HG02973 (cell line): Measurements from ENCODE around the gene IL21R.

Experiments used
- ATAC-seq: cut with Tn5 transposase; IDR thresholded peaks from one replicate; pipeline ENCODE4 v1.9.1; 2021; ENCODE audit warnings: moderate library complexity; ENCODE audit not compliant: unreplicated experiment

Gene IL21R

DNA sequence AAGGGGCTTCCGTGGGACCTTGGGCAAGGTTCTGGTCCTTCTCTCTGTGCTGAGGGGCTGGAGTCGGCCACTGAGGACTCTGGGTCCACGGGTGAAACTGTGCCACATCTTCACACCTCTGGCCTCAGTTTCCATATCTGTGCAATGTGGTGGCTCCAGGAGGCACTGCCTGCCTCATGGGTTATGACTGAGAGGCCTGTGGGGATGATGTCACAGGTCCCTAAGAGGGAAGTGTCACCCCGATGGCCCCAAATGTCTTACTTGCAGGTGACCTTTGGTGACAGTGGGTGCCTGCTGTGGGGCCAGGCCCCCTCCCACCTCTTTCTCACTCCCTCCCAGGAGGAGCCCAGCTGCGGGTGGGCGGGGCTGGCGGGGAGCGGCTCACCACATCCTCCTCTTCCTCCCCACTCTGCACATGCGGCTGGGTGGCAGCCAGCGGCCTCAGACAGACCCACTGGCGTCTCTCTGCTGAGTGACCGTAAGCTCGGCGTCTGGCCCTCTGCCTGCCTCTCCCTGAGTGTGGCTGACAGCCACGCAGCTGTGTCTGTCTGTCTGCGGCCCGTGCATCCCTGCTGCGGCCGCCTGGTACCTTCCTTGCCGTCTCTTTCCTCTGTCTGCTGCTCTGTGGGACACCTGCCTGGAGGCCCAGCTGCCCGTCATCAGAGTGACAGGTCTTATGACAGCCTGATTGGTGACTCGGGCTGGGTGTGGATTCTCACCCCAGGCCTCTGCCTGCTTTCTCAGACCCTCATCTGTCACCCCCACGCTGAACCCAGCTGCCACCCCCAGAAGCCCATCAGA, at the start of gene IL21R:
Gene IL21R (plus strand): TSS at position 407 of the 801 bp plus-strand sequence. CDS start 27,898 bp downstream, outside the sequence.
- ATAC-seq: peak; percentile 51

DNA sequence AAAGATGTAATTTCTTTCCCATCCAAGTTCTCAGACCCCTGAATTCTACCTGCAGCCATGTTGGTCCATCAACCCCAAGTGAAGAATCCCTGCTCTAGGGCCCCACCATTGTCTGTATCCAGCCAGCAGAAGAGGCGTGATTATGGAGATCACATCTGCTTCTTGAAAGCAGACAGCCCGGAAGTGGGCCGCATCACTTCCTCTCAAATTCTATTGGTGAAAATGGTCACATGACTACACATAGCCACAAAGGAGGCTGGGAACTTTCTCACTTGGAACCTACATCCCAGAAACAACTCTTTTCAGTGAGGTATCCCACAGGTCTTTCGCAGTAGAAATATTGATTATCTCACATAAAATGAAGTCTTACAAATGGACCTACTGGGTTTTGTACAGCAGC, 48.1 kb upstream of the IL21R start:
- ATAC-seq: no peak

DNA sequence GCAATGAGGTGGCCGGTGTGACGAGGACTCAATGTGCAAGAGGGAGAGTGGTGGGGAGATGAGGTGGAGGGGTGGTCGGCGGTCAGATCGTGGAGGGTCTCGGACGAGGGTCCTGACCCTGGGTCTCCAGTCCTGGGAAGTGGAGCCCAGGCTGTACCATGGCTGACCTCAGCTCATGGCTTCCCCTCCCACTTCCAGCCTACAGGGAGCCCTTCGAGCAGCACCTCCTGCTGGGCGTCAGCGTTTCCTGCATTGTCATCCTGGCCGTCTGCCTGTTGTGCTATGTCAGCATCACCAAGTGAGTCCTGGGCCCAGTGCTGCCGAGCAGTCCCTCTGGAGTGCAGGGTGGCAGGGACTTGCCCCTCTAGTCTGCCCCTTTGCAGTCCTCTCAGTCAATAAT, 46.4 kb upstream of the IL21R start:
- ATAC-seq: no peak

DNA sequence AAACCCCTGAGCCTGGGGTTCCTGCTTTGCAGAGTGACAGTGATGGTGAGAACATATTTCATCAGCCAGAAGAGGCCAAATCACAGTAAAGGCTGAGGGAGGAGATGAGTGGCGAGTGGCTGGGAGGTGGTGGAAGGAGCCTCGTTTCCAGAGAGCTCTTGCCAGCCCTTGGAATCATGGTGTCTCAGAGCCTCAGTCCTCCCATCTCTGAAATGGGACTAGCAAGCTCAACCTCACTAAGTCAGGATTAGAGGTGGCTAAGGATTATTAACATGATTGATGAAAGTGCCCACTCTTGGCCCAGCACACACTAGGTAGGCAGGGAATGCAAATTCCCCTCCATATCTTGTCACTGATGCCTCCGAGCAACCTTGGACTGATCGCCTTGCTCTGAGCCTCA, 45.2 kb upstream of the IL21R start:
- ATAC-seq: no peak

DNA sequence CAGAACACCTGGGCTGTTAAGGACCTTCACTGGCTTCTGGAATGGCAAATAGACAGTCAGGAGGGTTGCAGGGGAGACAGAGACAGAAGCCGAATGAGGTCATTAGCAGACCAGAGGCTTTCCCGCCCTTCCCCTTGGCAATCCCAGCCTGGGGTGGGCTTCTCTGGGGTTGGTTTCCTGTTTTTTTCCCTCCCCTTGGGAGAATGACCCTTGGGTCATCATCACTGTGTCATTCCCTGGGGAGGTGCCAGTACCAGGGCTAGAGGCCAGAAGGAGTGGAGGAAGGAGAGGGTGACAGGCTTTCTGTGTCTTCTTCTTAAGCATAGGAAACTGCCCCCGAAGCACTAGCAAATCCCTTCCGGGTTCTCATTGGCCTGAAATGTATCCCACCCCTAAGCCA, 42.9 kb upstream of the IL21R start:
- ATAC-seq: no peak

DNA sequence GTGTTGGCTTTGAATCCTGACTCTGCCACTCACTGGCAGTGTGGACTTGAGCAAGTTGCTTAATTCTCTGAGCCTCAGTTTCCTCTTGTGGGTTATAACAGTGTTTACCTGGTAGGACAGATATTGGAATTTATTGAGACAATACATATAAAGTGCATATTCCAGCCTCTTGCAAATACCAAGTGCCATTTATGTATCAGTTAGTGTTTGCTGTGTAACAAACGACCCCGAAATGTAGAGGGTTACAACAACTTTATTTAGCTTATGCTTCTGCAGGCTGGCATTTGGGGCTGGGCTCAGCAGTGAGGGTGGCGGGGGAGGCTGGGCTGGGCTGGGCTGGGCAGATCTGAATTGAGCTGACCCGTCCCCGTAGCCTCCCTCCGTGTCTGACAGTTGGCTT, 42.4 kb upstream of the IL21R start:
- ATAC-seq: no peak

DNA sequence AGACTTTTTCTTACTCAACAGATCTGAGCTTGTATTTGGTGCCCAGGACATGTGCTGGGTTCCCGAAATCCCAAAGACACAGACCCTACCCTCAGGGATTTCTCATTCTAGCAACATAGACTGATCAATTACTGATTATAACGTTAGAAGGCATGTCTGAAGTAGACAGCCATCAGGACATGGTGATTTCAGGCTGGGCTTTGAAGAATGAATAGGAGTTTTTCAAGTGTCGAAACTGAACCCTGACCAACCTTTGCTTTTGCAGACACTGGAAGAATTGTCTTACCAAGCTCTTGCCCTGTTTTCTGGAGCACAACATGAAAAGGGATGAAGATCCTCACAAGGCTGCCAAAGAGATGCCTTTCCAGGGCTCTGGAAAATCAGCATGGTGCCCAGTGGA, 40.0 kb upstream of the IL21R start:
- ATAC-seq: no peak

DNA sequence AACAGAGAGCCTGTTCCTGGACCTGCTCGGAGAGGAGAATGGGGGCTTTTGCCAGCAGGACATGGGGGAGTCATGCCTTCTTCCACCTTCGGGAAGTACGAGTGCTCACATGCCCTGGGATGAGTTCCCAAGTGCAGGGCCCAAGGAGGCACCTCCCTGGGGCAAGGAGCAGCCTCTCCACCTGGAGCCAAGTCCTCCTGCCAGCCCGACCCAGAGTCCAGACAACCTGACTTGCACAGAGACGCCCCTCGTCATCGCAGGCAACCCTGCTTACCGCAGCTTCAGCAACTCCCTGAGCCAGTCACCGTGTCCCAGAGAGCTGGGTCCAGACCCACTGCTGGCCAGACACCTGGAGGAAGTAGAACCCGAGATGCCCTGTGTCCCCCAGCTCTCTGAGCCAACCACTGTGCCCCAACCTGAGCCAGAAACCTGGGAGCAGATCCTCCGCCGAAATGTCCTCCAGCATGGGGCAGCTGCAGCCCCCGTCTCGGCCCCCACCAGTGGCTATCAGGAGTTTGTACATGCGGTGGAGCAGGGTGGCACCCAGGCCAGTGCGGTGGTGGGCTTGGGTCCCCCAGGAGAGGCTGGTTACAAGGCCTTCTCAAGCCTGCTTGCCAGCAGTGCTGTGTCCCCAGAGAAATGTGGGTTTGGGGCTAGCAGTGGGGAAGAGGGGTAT, 39.3 kb upstream of the IL21R start:
- no peak for ATAC-seq

DNA sequence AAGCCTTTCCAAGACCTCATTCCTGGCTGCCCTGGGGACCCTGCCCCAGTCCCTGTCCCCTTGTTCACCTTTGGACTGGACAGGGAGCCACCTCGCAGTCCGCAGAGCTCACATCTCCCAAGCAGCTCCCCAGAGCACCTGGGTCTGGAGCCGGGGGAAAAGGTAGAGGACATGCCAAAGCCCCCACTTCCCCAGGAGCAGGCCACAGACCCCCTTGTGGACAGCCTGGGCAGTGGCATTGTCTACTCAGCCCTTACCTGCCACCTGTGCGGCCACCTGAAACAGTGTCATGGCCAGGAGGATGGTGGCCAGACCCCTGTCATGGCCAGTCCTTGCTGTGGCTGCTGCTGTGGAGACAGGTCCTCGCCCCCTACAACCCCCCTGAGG, 38.7 kb upstream of the IL21R start:
- ATAC-seq: no peak

DNA sequence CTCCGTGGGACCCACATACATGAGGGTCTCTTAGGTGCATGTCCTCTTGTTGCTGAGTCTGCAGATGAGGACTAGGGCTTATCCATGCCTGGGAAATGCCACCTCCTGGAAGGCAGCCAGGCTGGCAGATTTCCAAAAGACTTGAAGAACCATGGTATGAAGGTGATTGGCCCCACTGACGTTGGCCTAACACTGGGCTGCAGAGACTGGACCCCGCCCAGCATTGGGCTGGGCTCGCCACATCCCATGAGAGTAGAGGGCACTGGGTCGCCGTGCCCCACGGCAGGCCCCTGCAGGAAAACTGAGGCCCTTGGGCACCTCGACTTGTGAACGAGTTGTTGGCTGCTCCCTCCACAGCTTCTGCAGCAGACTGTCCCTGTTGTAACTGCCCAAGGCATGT, 38.2 kb upstream of the IL21R start:
- ATAC-seq: no peak

DNA sequence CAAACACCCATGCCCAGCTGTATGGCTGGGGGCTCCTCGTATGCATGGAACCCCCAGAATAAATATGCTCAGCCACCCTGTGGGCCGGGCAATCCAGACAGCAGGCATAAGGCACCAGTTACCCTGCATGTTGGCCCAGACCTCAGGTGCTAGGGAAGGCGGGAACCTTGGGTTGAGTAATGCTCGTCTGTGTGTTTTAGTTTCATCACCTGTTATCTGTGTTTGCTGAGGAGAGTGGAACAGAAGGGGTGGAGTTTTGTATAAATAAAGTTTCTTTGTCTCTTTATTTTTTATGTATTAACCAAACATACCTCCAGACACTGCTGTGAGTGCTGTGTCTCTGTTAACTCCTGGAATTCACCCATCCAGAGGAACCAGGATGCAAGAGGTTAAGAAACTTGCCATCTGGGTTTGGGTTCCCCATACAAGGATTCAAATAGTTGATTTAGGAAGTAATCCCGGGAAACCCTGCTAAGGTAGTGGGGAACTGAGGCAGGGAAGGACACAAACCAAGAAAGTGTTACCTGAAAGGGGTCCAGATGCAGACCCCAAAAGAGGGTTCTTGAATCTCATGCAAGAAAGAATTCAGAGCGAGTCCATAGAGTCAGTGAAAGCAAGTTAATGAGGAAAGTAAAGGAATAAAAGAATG, 37.4 kb upstream of the IL21R start:
- ATAC-seq: no peak

DNA sequence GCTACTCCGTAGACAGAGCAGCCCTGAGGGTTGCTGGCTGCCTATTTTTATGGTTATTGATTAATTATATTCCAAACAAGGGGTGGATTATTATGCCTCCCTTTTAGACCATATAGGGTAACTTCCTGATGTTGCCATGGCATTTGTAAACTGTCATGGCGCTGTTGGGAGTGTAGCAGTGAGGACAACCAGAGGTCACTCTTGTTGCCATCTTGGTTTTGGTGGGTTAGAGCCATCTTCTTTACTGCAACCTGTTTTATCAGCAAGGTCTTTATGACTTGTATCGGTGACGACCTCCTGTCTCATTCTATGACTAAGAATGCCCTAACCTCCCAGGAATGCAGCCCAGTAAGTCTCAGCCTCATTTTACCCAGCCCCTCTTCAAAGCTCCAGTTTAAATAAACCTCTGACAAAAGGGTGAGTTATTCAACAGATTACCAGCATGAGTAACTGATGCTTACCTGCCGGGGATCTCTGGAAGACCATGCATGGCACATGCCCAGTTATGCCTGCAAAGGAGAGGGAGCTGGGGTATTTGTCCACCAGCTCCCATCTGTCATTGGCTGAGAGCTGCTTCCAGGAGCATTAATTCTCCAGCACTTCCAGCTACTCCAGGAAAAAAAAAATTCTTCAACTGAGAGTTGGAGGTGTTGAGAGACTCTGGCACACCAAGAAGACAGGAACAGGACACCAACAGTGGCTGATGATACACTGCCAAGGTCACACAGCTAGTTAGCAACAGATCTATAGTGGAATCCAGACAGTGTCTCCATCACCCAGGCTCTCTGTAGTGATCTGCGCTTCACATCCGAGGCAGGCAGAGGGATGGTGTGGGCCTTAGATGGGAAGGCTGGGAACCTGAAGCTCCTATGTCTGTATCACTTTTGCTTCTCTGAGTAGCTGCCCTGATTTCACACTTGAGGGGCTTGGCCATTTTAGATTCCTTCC, 36.6 kb upstream of the IL21R start:
- ATAC-seq: no peak

DNA sequence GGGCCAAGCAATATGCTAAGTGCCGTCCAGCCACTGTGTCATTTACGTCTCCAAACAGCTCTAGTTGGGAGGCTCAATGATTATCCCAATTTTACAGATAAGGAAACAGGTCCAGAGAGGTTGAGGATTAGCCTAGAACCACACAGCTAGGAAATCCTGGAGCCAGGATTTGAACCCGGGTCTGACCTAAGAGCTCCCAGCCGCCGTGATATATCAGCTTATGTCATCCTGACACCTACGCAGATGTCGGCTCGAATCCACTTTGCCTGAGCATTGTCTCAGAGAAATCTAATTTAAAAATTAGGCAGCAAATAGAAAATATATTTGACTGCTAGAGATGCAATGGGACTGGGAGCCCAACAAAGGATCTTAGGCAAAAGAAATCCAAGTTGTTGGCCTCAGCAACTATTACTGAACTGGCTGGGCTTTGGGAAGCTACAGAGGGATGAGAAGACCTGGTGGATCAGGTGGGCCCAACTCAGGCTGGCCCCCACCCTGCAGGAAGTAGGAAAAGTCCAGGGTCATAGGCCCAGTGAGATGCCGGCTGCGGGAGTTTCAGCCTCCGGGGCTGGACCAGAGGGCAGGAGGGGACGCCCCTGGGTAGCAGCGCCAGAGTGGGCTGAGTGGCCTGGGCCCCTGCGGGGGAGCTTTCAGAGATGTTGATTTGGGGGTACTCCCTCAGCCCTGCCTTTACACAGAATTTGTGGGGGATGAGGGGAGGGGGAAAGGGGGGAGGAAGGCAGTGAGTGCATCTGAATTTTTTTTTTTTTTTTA, 35.1 kb upstream of the IL21R start:
- no peak for ATAC-seq

DNA sequence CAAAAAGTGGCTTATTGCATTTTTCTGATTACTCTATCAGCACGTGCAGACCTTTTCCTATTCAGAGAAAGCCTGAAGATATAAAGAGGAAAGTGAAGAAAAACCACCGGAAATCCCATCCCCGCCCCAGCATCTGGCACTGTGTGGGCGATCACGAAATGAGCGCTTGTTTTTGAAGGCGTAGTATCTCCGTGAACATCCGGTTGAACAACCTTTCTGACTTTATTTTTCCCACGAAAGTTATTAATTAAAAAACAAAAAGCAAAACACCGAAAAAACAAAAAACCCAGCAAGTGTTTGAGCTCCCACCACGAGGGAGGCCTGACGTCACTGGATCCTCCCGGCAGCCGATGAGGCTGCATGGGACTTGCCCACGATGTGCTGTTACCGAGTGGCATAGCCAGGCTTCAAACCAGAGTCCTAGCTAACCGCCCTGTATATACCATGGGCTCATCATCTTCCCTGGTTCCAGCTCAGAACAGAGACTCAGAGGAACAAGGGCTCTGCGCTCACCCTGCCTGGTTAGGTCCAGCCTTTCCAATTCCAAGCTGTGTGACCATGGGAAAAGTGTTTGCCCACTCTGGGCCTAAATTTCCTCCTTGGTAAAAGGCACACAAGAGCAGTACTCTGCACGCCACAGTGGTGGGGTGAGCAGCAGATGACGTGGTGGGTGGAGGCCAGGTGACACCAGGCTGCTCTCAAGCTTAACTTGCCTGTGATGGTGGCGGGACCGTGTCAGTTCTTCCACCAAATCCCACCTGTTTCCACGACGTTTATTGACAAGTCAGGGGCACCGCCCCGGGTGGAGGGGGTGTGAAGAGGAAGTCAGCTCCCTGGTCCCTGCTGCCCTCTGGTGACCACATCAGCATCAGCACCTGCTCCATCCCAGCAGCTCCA, 34.3 kb upstream of the IL21R start:
- ATAC-seq: peak; percentile 58

DNA sequence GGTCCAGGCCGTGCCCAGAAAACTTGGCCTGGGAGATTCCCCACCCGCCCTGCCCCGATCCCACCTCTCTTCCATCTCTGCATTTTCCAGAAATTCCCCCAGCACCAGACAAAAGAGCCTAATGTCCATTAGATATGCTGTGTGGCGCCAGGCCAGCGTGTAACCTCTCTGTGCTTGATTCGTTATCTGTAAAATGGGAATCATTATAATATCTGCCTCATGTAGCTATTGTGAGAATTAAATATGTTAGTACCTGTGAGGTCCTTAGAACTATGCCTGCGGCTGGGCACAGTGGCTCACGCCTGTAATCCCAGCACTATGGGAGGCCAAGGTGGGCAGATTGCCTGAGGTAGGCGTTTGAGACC, 33.6 kb upstream of the IL21R start:
- no peak for ATAC-seq

DNA sequence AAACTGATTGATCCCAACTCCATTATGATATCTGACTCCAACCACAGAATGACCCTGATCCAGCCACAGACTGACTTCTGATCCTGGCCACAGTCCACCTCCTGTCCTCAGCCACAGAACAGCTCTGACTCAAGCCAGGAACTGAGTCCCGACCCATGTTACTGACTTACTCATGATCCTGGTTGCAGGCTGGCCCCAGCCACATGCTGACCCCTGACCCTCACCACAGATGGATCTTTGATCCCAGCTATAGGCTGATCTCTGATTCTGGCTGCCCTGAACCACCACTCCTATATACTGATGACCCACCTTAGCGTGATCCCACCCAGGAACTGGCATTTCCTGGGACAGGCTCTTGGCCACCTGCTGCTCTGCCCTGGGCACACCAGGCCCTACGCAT, 32.2 kb upstream of the IL21R start:
- ATAC-seq: no peak

DNA sequence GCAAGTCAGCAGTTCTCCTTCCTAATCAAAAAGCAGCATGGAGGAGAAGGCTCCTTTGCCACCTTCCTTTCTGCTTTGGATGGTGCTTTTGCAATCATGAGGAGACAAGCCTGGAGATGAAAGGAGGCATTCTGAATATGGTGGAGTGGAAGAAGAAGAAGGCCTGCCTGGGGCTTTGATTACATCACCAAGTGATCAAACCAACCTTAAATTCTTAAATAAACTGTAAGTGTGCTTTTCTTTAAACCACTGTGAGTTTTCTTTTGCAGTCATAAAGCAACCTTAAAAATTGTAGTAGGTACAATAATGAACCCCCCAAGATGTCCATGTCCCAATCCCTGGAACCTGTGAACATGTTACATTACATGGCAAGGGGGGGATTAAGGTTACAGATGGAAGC, 31.7 kb upstream of the IL21R start:
- no peak for ATAC-seq

DNA sequence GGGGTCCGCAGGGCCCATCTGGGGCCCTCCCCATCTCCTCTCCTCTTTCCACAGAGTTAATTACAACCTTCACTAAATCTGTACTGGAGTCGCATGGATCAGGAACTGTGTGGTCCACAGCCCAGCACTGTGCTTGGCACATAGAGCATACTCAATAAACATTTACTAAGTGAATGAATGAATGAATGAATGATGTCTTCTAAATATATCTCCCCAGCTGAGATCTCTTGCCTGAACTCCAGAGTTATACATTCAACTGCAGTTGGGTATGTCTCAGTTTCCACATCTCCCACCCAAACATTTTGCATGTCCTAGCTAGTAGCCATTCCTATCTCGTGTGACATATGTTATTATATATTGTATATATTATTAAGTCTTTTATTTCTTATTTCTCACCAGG, 28.7 kb upstream of the IL21R start:
- ATAC-seq: no peak

DNA sequence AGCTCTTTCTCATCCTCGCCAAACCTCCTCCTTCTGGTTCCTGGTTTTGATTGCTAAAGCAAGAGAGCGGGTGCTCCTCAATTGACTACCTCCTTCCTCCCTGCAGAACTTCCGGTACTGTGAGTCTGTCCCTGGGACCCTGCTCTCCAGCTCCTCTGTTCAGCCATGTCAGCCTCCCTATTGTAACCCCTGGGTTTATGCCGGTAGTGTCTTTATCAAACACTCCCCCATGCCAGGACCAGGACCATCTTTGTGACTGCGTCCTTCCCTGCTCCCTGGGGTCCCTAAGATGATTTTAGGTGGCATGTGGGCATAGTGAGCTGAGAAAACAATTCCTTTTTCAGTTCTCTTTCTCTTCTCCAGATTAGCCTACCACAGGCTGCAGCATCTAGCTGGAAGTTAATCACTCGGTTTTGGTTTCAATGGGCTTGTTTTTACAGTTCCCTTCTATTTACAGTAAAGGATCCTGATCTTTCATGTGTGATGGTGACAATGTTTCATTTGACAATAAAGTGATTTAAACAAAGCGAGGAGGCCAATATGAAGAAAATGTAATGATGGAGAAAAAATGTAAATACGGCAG, 27.7 kb upstream of the IL21R start:
- peak; percentile 32 for ATAC-seq
